Measurements from ENCODE around the gene PPP1CA. TPM values are rescaled to one million over a fixed set of nuclear protein-coding genes. Genes with fewer than 3 reads are reported as not detected.

The PPP1CA gene
- total and polyA plus RNA-seq, 3 donors from 2014 or later, result 79.7 to 129 (median 100) TPM

DNA sequence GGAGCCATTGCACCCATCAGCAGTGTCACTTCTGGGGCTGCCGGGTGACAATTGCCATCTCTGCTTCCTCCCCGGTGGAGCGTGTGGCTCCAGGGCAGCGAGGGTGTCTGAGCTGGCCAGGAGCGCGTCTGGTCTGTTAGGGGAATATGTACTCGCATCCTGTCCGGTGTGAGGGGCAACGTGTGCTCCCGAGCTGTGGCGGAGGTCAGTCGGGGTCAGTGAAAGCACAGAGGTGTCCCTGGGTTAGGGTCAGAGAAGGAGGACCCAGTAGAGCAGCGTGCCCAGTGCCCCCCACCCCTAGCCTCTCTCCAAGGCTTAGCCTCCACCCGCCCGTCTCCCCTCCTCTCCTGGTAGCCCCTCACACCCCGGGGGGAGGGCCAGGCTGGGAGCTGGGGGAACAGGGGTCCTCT lies 29.7 kb downstream of the PPP1CA start:
- no peak for TF ChIP-seq POLR2A (IDR thresholded peaks at IDR 0.05)
- TF ChIP-seq, protein P1, sequence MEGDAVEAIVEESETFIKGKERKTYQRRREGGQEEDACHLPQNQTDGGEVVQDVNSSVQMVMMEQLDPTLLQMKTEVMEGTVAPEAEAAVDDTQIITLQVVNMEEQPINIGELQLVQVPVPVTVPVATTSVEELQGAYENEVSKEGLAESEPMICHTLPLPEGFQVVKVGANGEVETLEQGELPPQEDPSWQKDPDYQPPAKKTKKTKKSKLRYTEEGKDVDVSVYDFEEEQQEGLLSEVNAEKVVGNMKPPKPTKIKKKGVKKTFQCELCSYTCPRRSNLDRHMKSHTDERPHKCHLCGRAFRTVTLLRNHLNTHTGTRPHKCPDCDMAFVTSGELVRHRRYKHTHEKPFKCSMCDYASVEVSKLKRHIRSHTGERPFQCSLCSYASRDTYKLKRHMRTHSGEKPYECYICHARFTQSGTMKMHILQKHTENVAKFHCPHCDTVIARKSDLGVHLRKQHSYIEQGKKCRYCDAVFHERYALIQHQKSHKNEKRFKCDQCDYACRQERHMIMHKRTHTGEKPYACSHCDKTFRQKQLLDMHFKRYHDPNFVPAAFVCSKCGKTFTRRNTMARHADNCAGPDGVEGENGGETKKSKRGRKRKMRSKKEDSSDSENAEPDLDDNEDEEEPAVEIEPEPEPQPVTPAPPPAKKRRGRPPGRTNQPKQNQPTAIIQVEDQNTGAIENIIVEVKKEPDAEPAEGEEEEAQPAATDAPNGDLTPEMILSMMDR (IDR thresholded peaks at IDR 0.05), result no peak
- Histone ChIP-seq H3K27me3 (no peaks in the 10 kb centered on the region), H3K9me3 (no peaks in the 10 kb centered on the region), H3K27ac (peak overlapping the region in 1 of 2 donors; percentile 91), H3K4me3 (peak overlapping the region; percentile 64 to 69), H3K4me1 (peaks cover 31% of the 10 kb centered on the region), H3K36me3 (ENCODE audit: low read depth, missing control alignments) (no peaks in the 10 kb centered on the region)
- DNase-seq, result no peak
- intact Hi-C loops (cut with DNase I; ENCODE audit: low total_unique reads), result no loop called here
- WGBS, 2 donors, result 6 to 8% methylated on average over 6 to 14 of the region's 16 CpGs

DNA sequence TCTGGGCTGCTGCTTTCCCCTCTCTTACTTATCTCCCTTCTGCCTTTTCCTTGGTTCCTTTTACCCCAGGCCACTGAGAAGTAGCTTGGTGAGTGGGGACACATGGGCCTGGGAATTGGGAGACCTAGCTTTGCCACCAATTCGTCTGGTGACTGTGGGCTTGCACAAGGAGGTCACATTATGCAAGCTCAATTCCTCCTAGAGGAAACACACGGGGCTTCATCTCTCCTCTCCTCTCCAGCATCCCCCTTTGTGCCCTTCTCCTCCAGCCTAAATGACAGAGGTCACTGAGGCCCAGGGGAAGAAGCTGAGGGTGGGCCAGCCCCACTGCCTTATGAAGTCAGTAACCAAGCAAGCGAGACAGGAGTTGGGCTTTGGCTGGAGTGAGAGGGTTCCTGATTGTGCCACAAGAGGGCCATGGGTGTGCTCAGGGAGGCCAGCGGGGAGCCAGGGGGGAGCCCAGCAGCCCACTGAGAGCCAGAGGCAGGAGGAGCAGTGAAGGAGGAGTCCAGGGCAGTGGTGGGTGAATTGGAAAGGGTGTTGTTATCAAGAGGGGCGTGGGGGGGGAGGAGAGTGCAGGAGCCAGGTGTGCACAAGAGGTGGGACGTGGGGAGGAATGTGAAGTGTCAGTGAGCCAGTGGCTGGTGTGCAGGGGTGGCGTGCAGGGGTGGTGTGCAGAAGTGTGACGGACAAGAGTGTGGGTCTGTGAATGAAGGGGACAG lies 30.3 kb downstream of the PPP1CA start:
- DNase-seq, result no peak
- 48 to 55% methylated on average over 7 to 8 of the region's 8 CpGs for WGBS, 2 donors

DNA sequence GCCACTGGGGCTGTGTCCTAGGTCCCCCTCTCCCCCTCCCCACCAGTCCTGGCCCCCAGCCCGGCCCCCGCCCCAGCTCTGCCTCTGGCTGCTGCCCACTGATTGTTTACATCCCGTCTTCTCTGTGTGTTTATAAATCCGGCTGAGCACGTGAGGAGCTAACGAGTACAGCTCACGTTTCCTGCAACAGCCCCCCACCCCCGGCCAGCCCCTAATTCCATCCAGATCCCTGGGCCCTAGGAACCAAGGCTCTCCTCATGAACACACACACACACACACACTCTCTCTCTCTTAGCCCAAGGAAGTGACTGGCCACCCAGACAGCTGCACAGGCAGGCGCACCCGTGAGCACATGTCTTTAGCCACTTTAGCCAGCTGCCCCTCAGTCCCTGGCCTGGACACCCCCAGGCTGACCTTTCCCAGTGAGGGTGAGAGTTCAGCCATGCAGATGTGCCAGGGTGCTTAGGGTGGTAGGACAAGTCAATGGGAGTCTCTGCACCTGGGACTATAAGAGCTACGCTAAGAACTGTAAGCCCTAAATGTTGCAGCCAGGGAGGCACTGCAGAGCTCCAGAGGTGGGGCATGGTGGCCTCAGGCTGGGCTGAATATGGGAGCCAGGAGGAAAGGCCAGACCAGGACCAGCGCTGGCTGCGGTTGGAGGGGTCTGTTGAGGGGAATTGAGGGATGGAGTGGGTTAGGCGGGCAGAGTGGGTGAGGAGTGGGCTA lies 31.1 kb downstream of the PPP1CA start:
- Histone ChIP-seq H3K9me3 (no peaks in the 10 kb centered on the region), H3K27ac (peak overlapping the region in 1 of 2 donors; percentile 18), H3K4me1 (peaks cover 41% of the 10 kb centered on the region), H3K36me3 (ENCODE audit: low read depth, missing control alignments) (no peaks in the 10 kb centered on the region), H3K4me3 (no peak overlapping the region), H3K27me3 (no peaks in the 10 kb centered on the region)
- TF ChIP-seq, protein P1 (IDR thresholded peaks at IDR 0.05), result no peak
- no peak for TF ChIP-seq POLR2A (IDR thresholded peaks at IDR 0.05)
- intact Hi-C loops (cut with DNase I; ENCODE audit: low total_unique reads), result no loop called here
- WGBS, 2 donors, result 61 to 66% methylated on average over 11 to 13 of the region's 14 CpGs
- DNase-seq, result no peak

More for the DNA sequence above, 30.3 kb downstream of the PPP1CA start:
- intact Hi-C loops (cut with DNase I; ENCODE audit: low total_unique reads), result no loop called here
- Histone ChIP-seq H3K27me3 (no peaks in the 10 kb centered on the region), H3K4me3 (no peak overlapping the region), H3K36me3 (ENCODE audit: low read depth, missing control alignments) (no peaks in the 10 kb centered on the region), H3K9me3 (no peaks in the 10 kb centered on the region), H3K4me1 (peaks cover 36% of the 10 kb centered on the region), H3K27ac (no peak overlapping the region)
- TF ChIP-seq, protein P1 (IDR thresholded peaks at IDR 0.05), result peak; percentile 11 to 29 (median 16)
- TF ChIP-seq POLR2A (IDR thresholded peaks at IDR 0.05), result no peak

DNA sequence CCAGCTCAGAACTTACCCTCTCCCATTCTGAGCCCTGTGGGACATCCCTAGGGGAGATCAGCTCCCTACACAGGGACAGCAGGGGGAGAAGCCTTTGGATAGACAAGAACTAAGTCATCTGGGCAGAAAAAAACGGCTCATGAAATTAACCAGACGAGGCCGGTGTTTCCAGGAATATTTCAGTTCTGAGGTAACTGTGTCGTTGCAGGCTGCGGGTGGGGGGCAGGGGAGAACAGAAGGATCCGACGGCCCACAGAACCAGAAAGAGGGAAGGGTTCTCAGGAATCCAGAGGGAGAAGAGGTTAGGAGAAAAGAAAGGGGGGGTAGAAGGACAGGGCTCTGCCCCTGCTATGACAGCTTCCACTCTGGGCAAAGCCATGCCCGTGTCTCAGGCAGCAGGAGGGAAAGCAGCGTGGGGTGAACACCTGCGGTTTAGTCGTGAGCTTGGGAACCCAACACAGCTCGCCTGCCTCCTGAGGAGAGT lies 31.8 kb downstream of the PPP1CA start:
- Histone ChIP-seq H3K4me1 (peaks cover 41% of the 10 kb centered on the region), H3K27ac (peak overlapping the region in 1 of 2 donors; percentile 18), H3K9me3 (no peaks in the 10 kb centered on the region), H3K27me3 (no peaks in the 10 kb centered on the region), H3K36me3 (ENCODE audit: low read depth, missing control alignments) (no peaks in the 10 kb centered on the region), H3K4me3 (no peak overlapping the region)
- TF ChIP-seq, protein P1 (IDR thresholded peaks at IDR 0.05), result no peak
- WGBS, 2 donors, result 63 to 73% methylated on average over 12 of the region's 12 CpGs
- intact Hi-C loops (cut with DNase I; ENCODE audit: low total_unique reads), result no loop called here
- DNase-seq, result no peak
